ENCODE measurements around the gene XRCC5. TPM values are rescaled to one million over a fixed set of nuclear protein-coding genes. Genes with fewer than 3 reads are reported as not detected.
A peak's percentile ranks its signal among the peaks of the same experiment; 100 is the strongest.

XRCC5 gene
- total RNA-seq, 2 donors from 2014 or later = 116 to 152 TPM

- no peaks in the 10 kb centered on the region for H3K27me3 ChIP-seq (replicated peaks; ENCODE audit: insufficient read depth)
- no peaks in the 10 kb centered on the region for H3K4me1 ChIP-seq (replicated peaks)
- no peaks in the 10 kb centered on the region for H3K9me3 ChIP-seq
- 52% methylated on average over 4 of the region's 4 CpGs for WGBS
- intact Hi-C loops (cut with DNase I) = no loop called here
- DNase-seq (ENCODE audit: low spot score) = no peak
- no peaks in the 10 kb centered on the region for H3K36me3 ChIP-seq
- no peak overlapping the region for H3K4me3 ChIP-seq
- no peak for TF ChIP-seq POLR2A (IDR thresholded peaks at IDR 0.05)
- TF ChIP-seq, protein P1, sequence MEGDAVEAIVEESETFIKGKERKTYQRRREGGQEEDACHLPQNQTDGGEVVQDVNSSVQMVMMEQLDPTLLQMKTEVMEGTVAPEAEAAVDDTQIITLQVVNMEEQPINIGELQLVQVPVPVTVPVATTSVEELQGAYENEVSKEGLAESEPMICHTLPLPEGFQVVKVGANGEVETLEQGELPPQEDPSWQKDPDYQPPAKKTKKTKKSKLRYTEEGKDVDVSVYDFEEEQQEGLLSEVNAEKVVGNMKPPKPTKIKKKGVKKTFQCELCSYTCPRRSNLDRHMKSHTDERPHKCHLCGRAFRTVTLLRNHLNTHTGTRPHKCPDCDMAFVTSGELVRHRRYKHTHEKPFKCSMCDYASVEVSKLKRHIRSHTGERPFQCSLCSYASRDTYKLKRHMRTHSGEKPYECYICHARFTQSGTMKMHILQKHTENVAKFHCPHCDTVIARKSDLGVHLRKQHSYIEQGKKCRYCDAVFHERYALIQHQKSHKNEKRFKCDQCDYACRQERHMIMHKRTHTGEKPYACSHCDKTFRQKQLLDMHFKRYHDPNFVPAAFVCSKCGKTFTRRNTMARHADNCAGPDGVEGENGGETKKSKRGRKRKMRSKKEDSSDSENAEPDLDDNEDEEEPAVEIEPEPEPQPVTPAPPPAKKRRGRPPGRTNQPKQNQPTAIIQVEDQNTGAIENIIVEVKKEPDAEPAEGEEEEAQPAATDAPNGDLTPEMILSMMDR (IDR thresholded peaks at IDR 0.05) = peak in 1 of 4 experiments; percentile 12
- H3K27ac ChIP-seq = no peak overlapping the region
These were observed 113.7 kb downstream of the XRCC5 start for GRCh38 chr2:216222650-216223352.

GRCh38 chr2:216224388-216224787 lies 115.2 kb downstream of the XRCC5 start:
- 91% methylated on average over 1 of the region's 1 CpG for WGBS

DNA sequence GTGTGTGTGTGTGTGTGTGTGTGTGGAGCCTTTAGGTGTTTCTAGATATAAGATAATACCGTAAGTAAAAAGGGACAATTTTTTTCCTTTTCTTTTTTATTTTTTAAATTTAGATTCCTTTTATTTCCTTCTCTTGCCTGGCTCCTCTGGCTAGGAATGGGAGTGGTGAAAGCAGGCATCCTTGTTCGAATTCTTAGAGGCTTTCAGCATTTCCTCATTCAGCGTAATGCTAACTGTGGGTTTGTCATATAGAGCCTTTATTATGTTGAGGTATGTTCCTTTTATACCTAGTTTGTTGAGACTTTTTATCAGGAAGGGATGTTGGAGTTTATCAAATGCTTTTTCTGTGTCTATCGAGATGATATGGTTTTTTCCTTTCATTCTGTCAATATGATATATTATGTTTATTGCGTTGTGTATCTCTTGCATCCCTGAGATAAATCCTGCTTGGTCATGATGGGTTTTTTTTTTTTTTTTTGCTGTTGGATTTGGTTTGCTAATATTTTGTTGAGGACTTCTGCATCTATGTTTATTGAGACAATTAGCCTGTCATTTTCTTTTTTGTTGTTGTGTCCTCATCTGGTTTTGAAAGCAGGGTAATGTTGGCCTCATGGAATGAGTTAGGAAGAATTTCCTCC lies 120.2 kb downstream of the XRCC5 start:
- no peak for DNase-seq (ENCODE audit: low spot score)
- no peak overlapping the region for H3K4me3 ChIP-seq
- WGBS = 89% methylated on average over 5 of the region's 5 CpGs
- no peaks in the 10 kb centered on the region for H3K27me3 ChIP-seq (replicated peaks; ENCODE audit: insufficient read depth)
- H3K9me3 ChIP-seq = no peaks in the 10 kb centered on the region
- no peak for TF ChIP-seq POLR2AphosphoS5 (IDR thresholded peaks at IDR 0.05)
- H3K27ac ChIP-seq = no peak overlapping the region
- no peaks in the 10 kb centered on the region for H3K36me3 ChIP-seq
- H3K4me1 ChIP-seq (replicated peaks) = no peaks in the 10 kb centered on the region
- intact Hi-C loops (cut with DNase I) = no loop called here

More at GRCh38 chr2:216224388-216224787, 115.2 kb downstream of the XRCC5 start:
- Histone ChIP-seq H3K36me3 (no peaks in the 10 kb centered on the region), H3K4me3 (no peak overlapping the region), H3K9me3 (no peaks in the 10 kb centered on the region), H3K27me3 (replicated peaks; ENCODE audit: insufficient read depth) (no peaks in the 10 kb centered on the region), H3K27ac (no peak overlapping the region), H3K4me1 (replicated peaks) (no peaks in the 10 kb centered on the region)
- TF ChIP-seq POLR2AphosphoS5 (IDR thresholded peaks at IDR 0.05) (no peak), POLR2A (IDR thresholded peaks at IDR 0.05) (no peak)
- TF ChIP-seq, protein P1 (IDR thresholded peaks at IDR 0.05) = no peak
- intact Hi-C loops (cut with DNase I) = no loop called here
- DNase-seq (ENCODE audit: low spot score) = no peak

- no peak for DNase-seq (ENCODE audit: low spot score)
- intact Hi-C loops (cut with DNase I) = no loop called here
- WGBS = 0% methylated on average over 1 of the region's 1 CpG
- H3K4me1 ChIP-seq (replicated peaks) = no peaks in the 10 kb centered on the region
- no peaks in the 10 kb centered on the region for H3K9me3 ChIP-seq
- no peak overlapping the region for H3K4me3 ChIP-seq
- no peaks in the 10 kb centered on the region for H3K36me3 ChIP-seq
- H3K27ac ChIP-seq = no peak overlapping the region
- no peaks in the 10 kb centered on the region for H3K27me3 ChIP-seq (replicated peaks; ENCODE audit: insufficient read depth)
- TF ChIP-seq POLR2AphosphoS5 (IDR thresholded peaks at IDR 0.05) = no peak
- no peak for TF ChIP-seq POLR2A (IDR thresholded peaks at IDR 0.05)
- TF ChIP-seq, protein P1 (IDR thresholded peaks at IDR 0.05) = no peak
These were observed 122.7 kb downstream of the XRCC5 start for GRCh38 chr2:216231867-216232266.

DNA sequence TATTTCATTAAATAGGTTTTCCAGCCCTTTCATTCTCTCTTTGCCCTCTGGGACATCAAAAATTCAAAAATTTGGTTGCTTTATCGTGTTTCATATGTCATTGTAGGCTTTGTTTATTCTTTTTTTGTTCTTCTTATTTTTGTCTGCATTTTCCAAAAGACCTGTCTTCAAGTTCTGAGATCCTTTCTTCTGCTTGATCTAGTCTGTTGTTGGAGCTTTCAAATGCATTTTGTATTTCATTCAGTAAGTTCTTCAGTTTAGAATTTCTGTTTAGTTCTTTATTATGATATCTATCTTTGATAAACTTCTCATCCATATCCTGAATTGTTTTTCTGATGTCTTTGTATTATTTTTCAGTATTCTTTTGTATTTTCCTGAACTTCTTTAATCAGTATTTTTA lies 123.6 kb downstream of the XRCC5 start:
- Histone ChIP-seq H3K4me1 (replicated peaks) (no peaks in the 10 kb centered on the region), H3K4me3 (no peak overlapping the region), H3K27ac (no peak overlapping the region), H3K27me3 (replicated peaks; ENCODE audit: insufficient read depth) (no peaks in the 10 kb centered on the region), H3K36me3 (no peaks in the 10 kb centered on the region), H3K9me3 (no peaks in the 10 kb centered on the region)
- intact Hi-C loops (cut with DNase I) = no loop called here
- WGBS = 79% methylated on average over 1 of the region's 1 CpG
- DNase-seq (ENCODE audit: low spot score) = no peak
- no peak for TF ChIP-seq POLR2A (IDR thresholded peaks at IDR 0.05)
- TF ChIP-seq, protein P1 (IDR thresholded peaks at IDR 0.05) = no peak
- no peak for TF ChIP-seq POLR2AphosphoS5 (IDR thresholded peaks at IDR 0.05)

Measured in prostate gland (tissue), 2 donors.